GM23338 (cell line): ENCODE results near the gene SRMS. TPM values are rescaled to one million over a fixed set of nuclear protein-coding genes. Genes with fewer than 3 reads are reported as not detected.

Experiments used
- ATAC-seq: fragments of 200-7000 bp; cut with Tn5 transposase; 3 replicates; pipeline ENCODE4 v1.9.1; 2020
- DNase-seq: peaks from one replicate; pipeline ENCODE4 v3.0.0-alpha.2; 2015; ENCODE audit warnings: low spot score
- H2AFZ ChIP-seq: fragments of 200-600 bp; sonication (generic); 2 replicates; pipeline ENCODE4 v1.8.0; 2016; ENCODE audit warnings: antibody characterized with exemption, mild to moderate bottlenecking, moderate library complexity
- H3F3A ChIP-seq: fragments of 200-600 bp; sonication (generic); replicated peaks from 2 replicates; pipeline ENCODE4 v1.8.0; 2017; ENCODE audit warnings: antibody characterized with exemption, mixed run types, low read depth
- H3K27ac ChIP-seq: fragments of 200-600 bp; sonication (generic); 2 replicates; pipeline ENCODE4 v1.6.1; 2016; ENCODE audit warnings: low read depth
- H3K27me3 ChIP-seq: fragments of 200-600 bp; sonication (generic); 2 replicates; pipeline ENCODE4 v1.8.0; 2016; ENCODE audit warnings: mild to moderate bottlenecking, mixed run types, moderate library complexity; ENCODE audit not compliant: insufficient read depth
- H3K36me3 ChIP-seq: fragments of 200-600 bp; sonication (generic); 2 replicates; pipeline ENCODE4 v1.8.0; 2016; ENCODE audit warnings: mild to moderate bottlenecking; ENCODE audit not compliant: insufficient read depth
- H3K4me1 ChIP-seq: fragments of 200-600 bp; sonication (generic); 2 replicates; pipeline ENCODE4 v1.8.0; 2016; ENCODE audit warnings: mild to moderate bottlenecking, moderate library complexity; ENCODE audit not compliant: insufficient read depth
- H3K4me2 ChIP-seq: fragments of 200-600 bp; sonication (generic); 2 replicates; pipeline ENCODE4 v1.7.1; 2017; ENCODE audit warnings: mixed run types
- H3K4me3 ChIP-seq: fragments of 200-600 bp; sonication (generic); 2 replicates; pipeline ENCODE4 v1.6.1; 2016; ENCODE audit warnings: mixed run types
- H3K79me2 ChIP-seq: fragments of 200-600 bp; sonication (generic); replicated peaks from 2 replicates; pipeline ENCODE4 v1.8.0; 2017; ENCODE audit warnings: mild to moderate bottlenecking; ENCODE audit not compliant: insufficient read depth
- H3K9me2 ChIP-seq: fragments of 200-600 bp; sonication (generic); 2 replicates; pipeline ENCODE4 v1.8.0; 2017; ENCODE audit not compliant: insufficient read depth
- H4K20me1 ChIP-seq: fragments of 200-600 bp; sonication (generic); replicated peaks from 2 replicates; pipeline ENCODE4 v1.8.0; 2017; ENCODE audit warnings: mild to moderate bottlenecking; ENCODE audit not compliant: insufficient read depth
- H3K27ac Mint-ChIP-seq: 2 replicates; pipeline ENCODE4 v1.8.0; 2020; ENCODE audit warnings: inconsistent platforms, mild to moderate bottlenecking, moderate library complexity, mixed read lengths
- H3K27me3 Mint-ChIP-seq: 3 replicates; pipeline ENCODE4 v1.8.0; 2022; ENCODE audit warnings: low read depth, mild to moderate bottlenecking, moderate library complexity, mixed read lengths, inconsistent platforms; ENCODE audit not compliant: insufficient read depth, poor library complexity
- H3K36me3 Mint-ChIP-seq: 3 replicates; pipeline ENCODE4 v1.8.0; 2021; ENCODE audit warnings: low read depth, mild to moderate bottlenecking, inconsistent platforms, moderate library complexity, mixed read lengths
- H3K4me1 Mint-ChIP-seq: 3 replicates; pipeline ENCODE4 v1.8.0; 2020; ENCODE audit warnings: mild to moderate bottlenecking, inconsistent platforms, mixed read lengths
- H3K4me3 Mint-ChIP-seq: 3 replicates; pipeline ENCODE4 v1.8.0; 2021; ENCODE audit warnings: moderate library complexity, mild to moderate bottlenecking, inconsistent platforms, mixed read lengths
- H3K9me3 Mint-ChIP-seq: 3 replicates; pipeline ENCODE4 v1.8.0; 2020; ENCODE audit warnings: moderate library complexity, mild to moderate bottlenecking, inconsistent platforms, mixed read lengths
- CTCF ChIP-seq, 2 experiments: fragments of 200-600 bp in 1 of 2; sonication (generic) in 1 of 2; conservative IDR thresholded peaks; 2 replicates each; pipeline versions ENCODE4 v1.5.1 to v1.6.1; 2016 to 2017; ENCODE audit warnings: antibody characterized with exemption in 2 of 2, low read depth in 2 of 2, mild to moderate bottlenecking in 2 of 2, moderate library complexity in 1 of 2
- ETS1 ChIP-seq: IDR thresholded peaks from 2 replicates; pipeline ENCODE4 v1.6.1; 2016; ENCODE audit warnings: antibody characterized with exemption
- EZH2 ChIP-seq: fragments of 200-600 bp; sonication (generic); IDR thresholded peaks from one replicate; pipeline ENCODE4 v1.8.0; 2017; ENCODE audit warnings: antibody characterized with exemption, mild to moderate bottlenecking, low read depth; ENCODE audit not compliant: unreplicated experiment
- JUNB ChIP-seq: IDR thresholded peaks from one replicate; pipeline ENCODE4 v1.6.1; 2016; ENCODE audit warnings: antibody characterized with exemption; ENCODE audit not compliant: unreplicated experiment
- NANOG ChIP-seq: IDR thresholded peaks from 2 replicates; pipeline ENCODE4 v1.6.1; 2016; ENCODE audit warnings: antibody characterized with exemption, borderline replicate concordance
- polyA plus RNA-seq: library from polyadenylated mRNA; unstranded; fragments of >200 nt; fragmentation: Nextera tagmentation; extraction: Ambion mirVana; gene quantifications from 2 replicates; pipeline ENCODE4 v1.2.1, GENCODE V29; 2016
- total RNA-seq: library from RNA; depleted of rRNA; stranded (reverse); fragments of >200 nt; shearing (Covaris generic); gene quantifications from 2 replicates; pipeline ENCODE4 v1.2.3, GENCODE V29; 2014

SRMS gene
- total and polyA plus RNA-seq, 2 experiments from 2014 or later = 0.23 to 0.59 TPM

DNA sequence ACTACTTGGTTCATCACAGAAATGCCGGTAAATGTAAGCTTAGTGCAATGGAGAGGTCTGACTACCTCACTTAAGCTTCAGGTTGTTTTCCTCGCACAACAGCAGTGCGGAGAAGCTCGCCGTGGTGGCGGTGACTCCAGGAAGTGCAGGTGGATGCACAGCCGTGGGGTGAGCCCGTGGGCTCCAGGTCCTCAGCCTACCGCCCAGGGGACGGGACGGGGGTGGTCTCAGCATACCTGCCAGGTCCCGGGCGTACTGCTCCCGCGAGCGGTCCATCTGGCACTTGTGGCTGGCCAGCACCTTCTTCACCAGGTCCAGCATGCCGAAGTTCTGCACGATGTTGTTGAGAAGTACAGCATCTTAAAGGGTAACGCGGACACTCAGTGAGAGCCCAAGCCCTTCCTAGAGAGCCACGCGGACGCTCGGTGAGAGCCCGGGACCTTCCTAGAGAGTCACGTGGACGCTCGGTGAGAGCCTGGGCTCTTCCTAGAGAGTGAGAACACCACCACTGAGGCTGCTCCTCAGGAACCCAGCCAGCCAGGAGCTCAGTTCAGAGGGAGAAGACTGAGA lies 44.3 kb upstream of the SRMS start (continued):
- TF ChIP-seq EZH2 (no peak), JUNB (no peak), NANOG (no peak)

- peaks cover 3% of the 10 kb centered on the region for H3K27me3 Mint-ChIP-seq
Observed at GRCh38 chr20:63591147-63591533, 43.6 kb upstream of the SRMS start.

More at GRCh38 chr20:63591147-63591533, 43.6 kb upstream of the SRMS start:
- Mint-ChIP-seq H3K36me3 (peaks cover 18% of the 10 kb centered on the region), H3K4me3 (no peak overlapping the region), H3K4me1 (no peaks in the 10 kb centered on the region), H3K27ac (no peak overlapping the region; the same call in 1 of the 2 replicates), H3K9me3 (no peaks in the 10 kb centered on the region)
- H3K27ac ChIP-seq = no peak overlapping the region
- H3K4me2 ChIP-seq = no peak overlapping the region
- H4K20me1 ChIP-seq = no peaks in the 10 kb centered on the region
- ATAC-seq = no peak
- H3K79me2 ChIP-seq = no peaks in the 10 kb centered on the region
- H3F3A ChIP-seq = 0 out of 2 replicates have a peak, but pooled peaks cover 2% of the 10 kb centered on the region
- no peak overlapping the region for H2AFZ ChIP-seq
- no peak for DNase-seq
- no peaks in the 10 kb centered on the region for H3K36me3 ChIP-seq
- no peak for TF ChIP-seq ETS1
- TF ChIP-seq NANOG = no peak
- no peak for TF ChIP-seq CTCF (conservative IDR thresholded peaks at IDR 0.05; ENCODE audit: low read depth in 2 of 2)
- H3K4me3 ChIP-seq = no peak overlapping the region
- no peaks in the 10 kb centered on the region for H3K4me1 ChIP-seq
- H3K27me3 ChIP-seq = no peaks in the 10 kb centered on the region
- H3K9me2 ChIP-seq = no peaks in the 10 kb centered on the region
